ENCODE data around the gene SMIM32. TPM values are rescaled to one million over a fixed set of nuclear protein-coding genes. Genes with fewer than 3 reads are reported as not detected.

The SMIM32 gene
- total and polyA plus RNA-seq, 2 experiments from 2014 or later = 0.27 to 0.56 TPM

- DNase-seq (ENCODE audit: low spot score) (no peak), ATAC-seq (no peak)
- 0 out of 2 replicates have a peak, but pooled peaks cover 7% of the 10 kb centered on the region for H3F3A ChIP-seq (replicated peaks; ENCODE audit: low read depth)
- H3K4me1 ChIP-seq (ENCODE audit: insufficient read depth) = peaks cover 7% of the 10 kb centered on the region; the same call in 1 of the 2 replicates
- Mint-ChIP-seq H3K4me3 (no peak overlapping the region), H3K4me1 (peaks cover 12% of the 10 kb centered on the region; the same call in 2 of the 3 replicates), H3K27me3 (ENCODE audit: insufficient read depth, low read depth, poor library complexity) (peaks cover 47% of the 10 kb centered on the region), H3K9me3 (no peaks in the 10 kb centered on the region), H3K36me3 (ENCODE audit: low read depth) (peaks cover 16% of the 10 kb centered on the region), H3K27ac (no peak overlapping the region)
- no peaks in the 10 kb centered on the region for H3K36me3 ChIP-seq (ENCODE audit: insufficient read depth)
- no peak overlapping the region for H3K4me2 ChIP-seq
- H3K9me2 ChIP-seq (ENCODE audit: insufficient read depth) = no peaks in the 10 kb centered on the region
- TF ChIP-seq ZNF331 (CRISPR knock-in tag; IDR thresholded peaks at IDR 0.05; ENCODE audit: low read depth) = no peak
- no peak for TF ChIP-seq POLR2AphosphoS5 (IDR thresholded peaks at IDR 0.05; ENCODE audit: low read depth)
- no peak for TF ChIP-seq REST (IDR thresholded peaks at IDR 0.05; ENCODE audit: unreplicated experiment)
- no peak for TF ChIP-seq NANOG (IDR thresholded peaks at IDR 0.05; ENCODE audit: borderline replicate concordance)
- no peak for TF ChIP-seq ZNF114 (CRISPR knock-in tag; IDR thresholded peaks at IDR 0.05)
- no peak for TF ChIP-seq EZH2 (IDR thresholded peaks at IDR 0.05; ENCODE audit: low read depth, unreplicated experiment)
- no peak for TF ChIP-seq CTCF (conservative IDR thresholded peaks at IDR 0.05; ENCODE audit: low read depth in 2 of 2)
- no peak for TF ChIP-seq CREB1 (CRISPR knock-in tag; IDR thresholded peaks at IDR 0.05; ENCODE audit: low read depth)
- no peak for TF ChIP-seq JUNB (IDR thresholded peaks at IDR 0.05; ENCODE audit: unreplicated experiment)
- TF ChIP-seq EZH2phosphoT487 (IDR thresholded peaks at IDR 0.05; ENCODE audit: unreplicated experiment) = no peak
- TF ChIP-seq, protein P1, sequence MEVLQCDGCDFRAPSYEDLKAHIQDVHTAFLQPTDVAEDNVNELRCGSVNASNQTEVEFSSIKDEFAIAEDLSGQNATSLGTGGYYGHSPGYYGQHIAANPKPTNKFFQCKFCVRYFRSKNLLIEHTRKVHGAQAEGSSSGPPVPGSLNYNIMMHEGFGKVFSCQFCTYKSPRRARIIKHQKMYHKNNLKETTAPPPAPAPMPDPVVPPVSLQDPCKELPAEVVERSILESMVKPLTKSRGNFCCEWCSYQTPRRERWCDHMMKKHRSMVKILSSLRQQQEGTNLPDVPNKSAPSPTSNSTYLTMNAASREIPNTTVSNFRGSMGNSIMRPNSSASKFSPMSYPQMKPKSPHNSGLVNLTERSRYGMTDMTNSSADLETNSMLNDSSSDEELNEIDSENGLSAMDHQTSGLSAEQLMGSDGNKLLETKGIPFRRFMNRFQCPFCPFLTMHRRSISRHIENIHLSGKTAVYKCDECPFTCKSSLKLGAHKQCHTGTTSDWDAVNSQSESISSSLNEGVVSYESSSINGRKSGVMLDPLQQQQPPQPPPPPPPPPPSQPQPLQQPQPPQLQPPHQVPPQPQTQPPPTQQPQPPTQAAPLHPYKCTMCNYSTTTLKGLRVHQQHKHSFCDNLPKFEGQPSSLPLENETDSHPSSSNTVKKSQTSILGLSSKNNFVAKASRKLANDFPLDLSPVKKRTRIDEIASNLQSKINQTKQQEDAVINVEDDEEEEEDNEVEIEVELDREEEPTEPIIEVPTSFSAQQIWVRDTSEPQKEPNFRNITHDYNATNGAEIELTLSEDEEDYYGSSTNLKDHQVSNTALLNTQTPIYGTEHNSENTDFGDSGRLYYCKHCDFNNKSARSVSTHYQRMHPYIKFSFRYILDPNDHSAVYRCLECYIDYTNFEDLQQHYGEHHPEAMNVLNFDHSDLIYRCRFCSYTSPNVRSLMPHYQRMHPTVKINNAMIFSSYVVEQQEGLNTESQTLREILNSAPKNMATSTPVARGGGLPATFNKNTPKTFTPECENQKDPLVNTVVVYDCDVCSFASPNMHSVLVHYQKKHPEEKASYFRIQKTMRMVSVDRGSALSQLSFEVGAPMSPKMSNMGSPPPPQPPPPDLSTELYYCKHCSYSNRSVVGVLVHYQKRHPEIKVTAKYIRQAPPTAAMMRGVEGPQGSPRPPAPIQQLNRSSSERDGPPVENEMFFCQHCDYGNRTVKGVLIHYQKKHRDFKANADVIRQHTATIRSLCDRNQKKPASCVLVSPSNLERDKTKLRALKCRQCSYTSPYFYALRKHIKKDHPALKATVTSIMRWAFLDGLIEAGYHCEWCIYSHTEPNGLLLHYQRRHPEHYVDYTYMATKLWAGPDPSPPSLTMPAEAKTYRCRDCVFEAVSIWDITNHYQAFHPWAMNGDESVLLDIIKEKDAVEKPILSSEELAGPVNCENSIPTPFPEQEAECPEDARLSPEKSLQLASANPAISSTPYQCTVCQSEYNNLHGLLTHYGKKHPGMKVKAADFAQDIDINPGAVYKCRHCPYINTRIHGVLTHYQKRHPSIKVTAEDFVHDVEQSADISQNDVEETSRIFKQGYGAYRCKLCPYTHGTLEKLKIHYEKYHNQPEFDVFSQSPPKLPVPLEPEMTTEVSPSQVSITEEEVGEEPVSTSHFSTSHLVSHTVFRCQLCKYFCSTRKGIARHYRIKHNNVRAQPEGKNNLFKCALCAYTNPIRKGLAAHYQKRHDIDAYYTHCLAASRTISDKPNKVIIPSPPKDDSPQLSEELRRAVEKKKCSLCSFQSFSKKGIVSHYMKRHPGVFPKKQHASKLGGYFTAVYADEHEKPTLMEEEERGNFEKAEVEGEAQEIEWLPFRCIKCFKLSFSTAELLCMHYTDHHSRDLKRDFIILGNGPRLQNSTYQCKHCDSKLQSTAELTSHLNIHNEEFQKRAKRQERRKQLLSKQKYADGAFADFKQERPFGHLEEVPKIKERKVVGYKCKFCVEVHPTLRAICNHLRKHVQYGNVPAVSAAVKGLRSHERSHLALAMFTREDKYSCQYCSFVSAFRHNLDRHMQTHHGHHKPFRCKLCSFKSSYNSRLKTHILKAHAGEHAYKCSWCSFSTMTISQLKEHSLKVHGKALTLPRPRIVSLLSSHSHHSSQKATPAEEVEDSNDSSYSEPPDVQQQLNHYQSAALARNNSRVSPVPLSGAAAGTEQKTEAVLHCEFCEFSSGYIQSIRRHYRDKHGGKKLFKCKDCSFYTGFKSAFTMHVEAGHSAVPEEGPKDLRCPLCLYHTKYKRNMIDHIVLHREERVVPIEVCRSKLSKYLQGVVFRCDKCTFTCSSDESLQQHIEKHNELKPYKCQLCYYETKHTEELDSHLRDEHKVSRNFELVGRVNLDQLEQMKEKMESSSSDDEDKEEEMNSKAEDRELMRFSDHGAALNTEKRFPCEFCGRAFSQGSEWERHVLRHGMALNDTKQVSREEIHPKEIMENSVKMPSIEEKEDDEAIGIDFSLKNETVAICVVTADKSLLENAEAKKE (CRISPR knock-in tag; IDR thresholded peaks at IDR 0.05) = no peak
- no peak for TF ChIP-seq STAT1 (IDR thresholded peaks at IDR 0.05; ENCODE audit: unreplicated experiment)
- TF ChIP-seq ETS1 (IDR thresholded peaks at IDR 0.05) = no peak
- H4K20me1 ChIP-seq (replicated peaks; ENCODE audit: insufficient read depth) = peaks cover 12% of the 10 kb centered on the region
- H3K4me3 ChIP-seq = no peak overlapping the region
- H3K27ac ChIP-seq (ENCODE audit: low read depth) = no peak overlapping the region
- no peaks in the 10 kb centered on the region for H3K79me2 ChIP-seq (replicated peaks; ENCODE audit: insufficient read depth)
- peaks cover 66% of the 10 kb centered on the region for H3K27me3 ChIP-seq (ENCODE audit: insufficient read depth)
- no peak overlapping the region for H2AFZ ChIP-seq
Observed at GRCh38 chr5:136188859-136189258, 4.1 kb downstream of the SMIM32 start.

All from GM23338 (cell line).